ENCODE data around the gene NHS.
"Not testable (repeated sequence)": the region's sequence is repeated elsewhere in the genome, so short reads cannot be mapped to it uniquely, and the experiment has no call there.

The NHS gene

DNA sequence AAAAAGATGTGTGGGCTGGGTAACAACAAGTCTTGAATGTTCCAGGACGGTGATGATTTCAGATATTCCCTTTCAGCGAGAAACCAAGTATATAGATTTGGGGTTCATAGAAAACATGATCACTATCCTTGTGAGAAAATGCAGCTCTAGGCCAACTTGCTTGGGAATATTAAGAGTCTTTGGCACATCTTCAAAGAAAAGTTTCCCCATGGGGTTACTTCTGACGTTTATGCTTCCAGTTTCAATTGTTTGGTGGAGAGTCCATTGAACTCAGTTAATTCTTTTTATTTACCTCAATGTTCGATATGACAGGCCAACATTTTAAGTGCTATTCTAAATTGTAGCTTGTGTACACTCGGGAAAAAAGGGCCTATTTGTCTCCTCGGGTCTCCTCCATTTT is 126.7 kb downstream of the NHS start:
- DNase-seq: no peak

DNA sequence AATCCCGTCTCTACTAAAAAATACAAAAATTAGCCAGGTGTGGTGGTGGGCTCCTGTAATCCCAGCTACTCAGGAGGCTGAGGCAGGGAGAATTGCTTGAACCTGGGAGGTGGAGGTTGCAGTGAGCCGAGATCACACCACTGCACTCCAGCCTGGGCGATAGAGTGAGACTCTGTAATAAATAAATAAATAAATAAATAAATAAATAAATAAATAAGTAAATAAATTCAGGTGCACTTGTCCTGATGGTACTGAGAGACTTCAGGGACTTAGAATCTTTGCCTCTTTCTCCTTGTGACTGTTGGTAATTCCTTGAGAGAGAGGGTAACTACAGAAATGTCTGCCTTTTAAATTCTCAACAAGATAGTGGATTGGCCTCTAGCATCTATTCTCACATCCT is 131.4 kb downstream of the NHS start:
- DNase-seq: not testable (repeated sequence)

DNA sequence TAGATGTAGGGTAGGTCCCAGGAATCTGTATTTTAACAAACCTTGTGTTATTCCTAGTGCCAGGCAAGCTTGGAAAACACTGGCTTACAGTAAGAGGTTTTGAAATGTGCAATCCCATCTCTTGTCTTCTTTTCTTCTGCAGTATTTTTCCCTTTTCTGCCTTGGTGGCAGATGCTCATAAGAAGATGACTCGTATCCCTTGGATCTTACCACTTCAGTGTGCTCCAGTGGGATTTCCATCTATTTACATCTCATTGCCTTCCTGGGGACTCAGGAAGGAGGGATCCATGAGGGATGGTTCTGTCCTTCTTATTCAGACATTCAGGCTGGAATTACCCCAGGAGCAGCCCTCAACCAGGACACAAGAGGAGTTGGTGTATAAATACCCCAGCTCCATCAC is 136.6 kb downstream of the NHS start:
- no peak for DNase-seq

DNA sequence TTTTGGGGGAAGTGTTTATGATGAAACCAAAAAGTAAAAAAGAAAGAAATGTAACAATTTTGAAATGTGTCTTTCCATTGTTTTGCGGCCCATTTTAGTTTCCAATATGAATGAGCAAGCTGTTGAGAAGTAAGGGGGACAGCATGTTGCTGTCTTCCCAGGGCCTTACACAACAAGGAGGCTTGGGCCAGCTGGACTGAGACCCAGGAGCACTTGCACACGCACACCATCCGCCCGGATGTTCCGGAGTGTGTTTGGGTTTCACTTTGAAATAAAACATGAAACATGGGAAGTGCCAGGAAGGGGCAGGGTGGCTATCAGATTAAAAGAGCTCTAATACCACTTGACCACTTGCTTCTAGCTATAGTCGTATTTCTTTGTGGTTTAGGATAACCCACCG is 144.4 kb downstream of the NHS start:
- no peak for DNase-seq

DNA sequence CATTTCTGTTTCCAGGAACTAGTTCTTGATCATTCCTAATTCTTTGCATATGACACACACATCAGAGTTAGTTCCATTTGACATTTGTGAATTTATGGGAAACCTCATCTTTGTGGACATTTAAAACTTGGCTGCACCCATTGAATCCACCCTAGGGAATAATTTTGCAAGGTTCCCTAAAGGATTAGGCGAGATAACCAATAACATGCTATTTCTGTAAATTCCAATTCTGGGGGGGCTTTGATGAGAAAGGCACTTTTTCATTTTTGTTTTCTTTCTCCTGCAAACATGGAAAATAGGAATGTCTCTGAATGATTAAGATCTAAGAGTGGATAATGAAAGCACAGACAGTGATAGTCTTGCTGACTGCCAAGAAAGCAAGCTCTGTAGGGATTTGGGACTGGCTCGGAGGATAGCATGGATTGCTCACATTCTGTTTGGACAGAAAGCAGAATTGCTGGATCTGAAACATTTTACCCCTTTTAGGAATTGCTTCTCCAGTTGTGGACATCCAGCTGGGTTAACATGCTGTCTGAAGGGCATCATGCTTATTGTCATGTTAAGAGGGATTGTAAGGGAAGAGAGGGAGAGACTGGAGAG is 145.1 kb downstream of the NHS start:
- DNase-seq: no peak

DNA sequence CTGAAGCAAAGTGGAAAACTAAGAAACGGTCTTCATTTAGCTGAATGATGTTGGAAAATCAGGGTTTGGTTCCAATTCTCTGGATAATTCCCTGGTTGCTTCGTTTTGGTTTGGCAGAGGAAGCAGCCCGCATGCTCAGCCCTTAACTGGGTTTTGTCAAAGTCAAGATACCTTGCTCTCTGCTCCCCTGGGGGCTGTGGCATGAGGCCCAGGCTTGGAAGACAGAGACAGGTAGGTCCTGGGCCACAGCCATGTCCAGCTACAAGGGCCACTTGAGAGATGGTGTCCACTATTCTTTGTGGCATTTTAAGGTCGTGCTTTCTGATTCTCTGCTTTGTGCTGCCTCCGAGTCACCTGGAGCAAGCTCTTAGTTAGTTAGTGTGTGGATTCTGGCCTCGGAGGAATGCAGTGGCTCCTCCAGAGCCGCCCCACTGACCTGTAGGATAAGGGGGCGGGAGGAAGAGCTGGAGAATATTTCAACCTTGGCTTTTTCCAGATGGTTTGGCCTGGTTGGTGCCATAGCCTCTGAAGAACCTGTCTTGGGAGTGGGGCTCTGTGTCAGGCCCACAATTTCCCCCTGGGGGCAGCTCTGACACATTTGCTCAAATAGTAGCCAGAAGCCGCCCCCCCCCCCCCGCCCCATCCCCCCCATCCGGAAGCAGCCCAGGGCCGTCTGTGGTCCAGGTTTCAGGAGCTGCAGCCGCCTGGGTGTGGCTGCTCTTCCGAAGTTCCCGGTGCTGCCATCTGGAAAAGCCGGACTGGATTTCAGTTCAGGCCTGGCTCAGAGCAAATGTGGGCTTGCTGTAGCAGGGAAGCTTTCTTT is 147.1 kb downstream of the NHS start:
- DNase-seq: no peak

DNA sequence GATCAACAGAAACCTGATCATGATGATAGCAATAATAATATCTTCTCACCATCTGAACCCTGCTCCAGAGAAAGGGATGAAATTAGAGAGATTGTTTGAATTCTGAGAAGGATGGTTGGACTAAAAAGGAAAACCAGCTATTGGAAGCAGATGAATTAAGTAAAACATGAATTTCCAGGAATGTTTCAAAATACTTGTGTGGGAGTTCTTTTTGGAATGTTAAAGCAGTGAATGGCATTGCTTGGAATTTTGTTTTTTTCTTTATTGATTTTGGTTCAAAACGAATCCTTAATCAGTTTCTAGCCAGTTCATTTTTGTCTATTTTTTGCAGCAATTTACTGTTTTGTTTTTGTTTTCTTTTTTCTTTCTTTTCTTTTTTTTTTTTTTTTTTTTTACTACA is 150.3 kb downstream of the NHS start:
- no peak for DNase-seq

DNA sequence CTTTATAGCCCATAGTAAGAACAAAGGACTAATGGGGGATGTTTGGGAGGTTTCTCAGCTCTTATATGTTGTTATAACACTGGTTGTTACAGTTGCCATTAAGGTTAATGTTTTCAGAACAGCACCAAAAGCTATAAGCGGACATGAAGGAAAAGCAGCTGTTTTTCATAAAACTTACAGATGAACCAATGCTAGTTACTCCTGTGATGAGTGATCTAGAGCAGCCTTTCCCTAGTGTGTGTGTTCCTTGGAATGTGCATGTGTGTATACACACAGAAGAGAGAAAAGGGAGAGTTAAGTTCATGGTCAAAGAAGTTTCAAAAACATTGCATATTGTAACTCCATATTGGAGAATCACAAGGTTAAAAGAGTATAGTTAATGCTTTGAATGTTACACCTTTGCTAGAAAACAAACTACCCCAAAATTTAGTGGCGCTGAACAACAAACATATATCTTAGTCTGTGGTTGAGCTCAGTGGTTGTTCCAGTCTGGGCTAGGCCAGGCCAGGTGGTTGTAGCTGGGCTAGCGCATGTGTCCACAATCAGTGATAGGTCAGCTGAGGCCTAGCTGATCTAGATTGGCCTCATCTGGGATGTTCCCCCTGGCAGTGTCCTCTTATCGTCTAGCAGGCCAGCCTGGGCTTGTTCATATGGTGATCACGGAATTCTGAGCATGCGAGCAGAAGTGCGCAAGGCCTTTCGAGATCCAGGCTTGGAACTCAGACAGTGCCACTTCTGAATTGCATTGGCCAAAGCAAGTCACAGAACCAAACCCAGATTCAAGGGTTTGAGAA is 151.0 kb downstream of the NHS start:
- no peak for DNase-seq

DNA sequence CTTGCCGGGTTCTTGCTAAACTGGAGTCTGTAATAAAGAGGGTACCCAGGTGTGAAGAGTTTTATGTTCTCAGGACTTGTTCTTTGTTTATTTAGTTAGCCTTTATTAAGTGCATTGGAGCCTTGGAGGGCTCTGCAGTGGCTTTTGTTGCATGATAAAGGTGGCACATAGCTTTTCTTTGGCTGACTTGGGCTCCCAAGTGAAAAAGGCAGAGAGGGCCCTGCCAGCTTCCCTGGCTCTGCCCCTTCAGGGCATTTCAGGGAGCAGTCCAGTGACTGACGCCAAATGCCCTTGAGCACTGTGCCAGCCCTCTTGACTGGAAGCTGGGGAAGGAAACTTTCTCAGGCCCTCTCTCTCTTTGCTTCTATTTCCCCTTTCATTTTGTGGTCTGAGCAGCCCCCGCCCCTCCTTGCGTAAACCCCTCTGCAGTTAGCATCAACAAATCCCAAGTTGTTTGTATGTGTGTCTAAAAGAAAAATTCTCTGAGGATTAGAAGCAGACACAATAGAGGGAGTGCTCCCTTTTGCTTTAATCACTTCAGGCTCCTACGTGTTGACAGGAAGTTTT is 152.2 kb downstream of the NHS start:
- no peak for DNase-seq

DNA sequence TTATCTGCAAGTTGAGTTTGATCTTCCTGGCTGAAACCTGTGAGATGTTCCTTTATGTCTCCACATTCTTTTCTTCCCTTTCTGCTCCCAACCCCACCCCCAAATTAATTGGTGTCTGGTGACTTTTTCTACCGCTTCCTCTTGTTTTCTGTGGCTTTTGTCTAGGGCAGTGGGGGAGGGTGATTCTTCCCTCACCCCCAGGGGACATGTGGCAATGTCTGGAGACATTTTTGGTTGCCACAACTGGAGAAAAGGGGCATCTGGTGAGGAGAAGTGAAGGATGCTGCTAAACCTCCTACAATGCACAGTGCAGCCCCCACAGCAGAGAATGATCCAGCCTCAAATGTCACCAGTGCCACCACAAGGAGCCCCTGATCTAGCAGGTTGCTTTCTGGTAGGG is 152.9 kb downstream of the NHS start:
- DNase-seq: no peak

DNA sequence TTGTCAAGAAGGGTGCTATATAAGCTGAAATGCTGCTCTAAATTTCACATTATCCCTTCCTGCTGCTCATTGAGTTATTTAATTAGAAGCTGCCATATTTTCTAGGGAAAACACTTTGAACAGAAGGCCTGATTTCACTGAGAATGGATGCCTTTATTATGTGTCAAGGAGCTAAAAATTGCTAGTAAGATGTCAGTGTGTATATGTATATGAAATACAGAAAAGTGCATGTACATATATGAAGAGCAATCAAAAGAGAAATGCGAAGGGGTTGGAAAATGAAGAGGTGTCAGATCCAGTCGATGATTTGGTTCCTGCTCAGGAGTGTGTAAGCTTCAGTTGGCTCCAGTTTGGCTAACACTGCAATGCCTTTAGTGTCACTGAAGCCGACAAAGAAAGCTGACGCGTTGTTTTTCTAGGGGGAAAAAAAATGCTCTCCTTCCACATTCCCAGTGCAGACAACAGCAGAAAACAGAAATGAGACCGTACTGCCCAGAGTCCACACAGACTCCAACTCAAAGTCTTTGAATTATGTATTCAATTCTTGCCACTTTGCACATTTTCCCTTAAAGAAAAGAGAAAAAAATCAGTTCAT is 154.2 kb downstream of the NHS start:
- DNase-seq: no peak

DNA sequence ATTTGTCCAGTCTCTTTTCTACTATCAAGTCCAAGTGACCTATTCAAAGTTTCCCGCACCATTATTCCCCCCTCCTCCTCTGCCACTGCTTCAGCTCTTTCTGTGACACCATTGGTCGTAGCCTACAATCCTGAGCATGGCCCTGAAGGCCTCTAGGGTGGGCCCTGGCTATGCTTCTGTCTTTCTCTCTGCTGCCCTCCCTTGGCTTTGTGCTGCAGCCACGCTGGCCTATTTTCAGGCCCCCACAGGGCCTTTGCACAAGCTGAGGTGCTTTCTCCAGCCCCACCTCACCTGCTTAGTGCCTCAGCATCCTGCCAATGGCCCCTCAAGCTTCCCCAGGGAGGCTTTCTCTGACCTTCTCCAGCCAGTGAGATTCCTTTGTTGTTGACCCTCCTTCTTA is 156.5 kb downstream of the NHS start:
- no peak for DNase-seq

DNA sequence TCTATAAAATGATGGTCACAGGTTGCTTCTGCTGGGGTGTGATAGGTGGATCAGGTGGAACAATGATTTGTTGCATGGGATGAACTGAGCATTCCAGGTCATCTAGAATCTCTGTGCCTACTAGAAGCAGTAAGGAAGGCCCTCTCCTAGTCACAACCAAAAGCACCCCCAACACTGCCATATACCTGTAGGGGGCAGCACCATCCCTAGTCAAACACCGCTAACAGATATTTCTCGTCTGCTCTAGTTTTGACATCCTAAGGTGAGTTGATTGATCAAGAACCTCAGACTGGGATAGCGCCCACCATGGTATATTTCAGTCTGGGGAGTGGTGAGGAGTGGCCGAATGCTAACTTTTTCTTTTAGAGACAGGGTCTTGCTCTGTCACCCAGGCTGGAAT is 160.2 kb downstream of the NHS start:
- no peak for DNase-seq

DNA sequence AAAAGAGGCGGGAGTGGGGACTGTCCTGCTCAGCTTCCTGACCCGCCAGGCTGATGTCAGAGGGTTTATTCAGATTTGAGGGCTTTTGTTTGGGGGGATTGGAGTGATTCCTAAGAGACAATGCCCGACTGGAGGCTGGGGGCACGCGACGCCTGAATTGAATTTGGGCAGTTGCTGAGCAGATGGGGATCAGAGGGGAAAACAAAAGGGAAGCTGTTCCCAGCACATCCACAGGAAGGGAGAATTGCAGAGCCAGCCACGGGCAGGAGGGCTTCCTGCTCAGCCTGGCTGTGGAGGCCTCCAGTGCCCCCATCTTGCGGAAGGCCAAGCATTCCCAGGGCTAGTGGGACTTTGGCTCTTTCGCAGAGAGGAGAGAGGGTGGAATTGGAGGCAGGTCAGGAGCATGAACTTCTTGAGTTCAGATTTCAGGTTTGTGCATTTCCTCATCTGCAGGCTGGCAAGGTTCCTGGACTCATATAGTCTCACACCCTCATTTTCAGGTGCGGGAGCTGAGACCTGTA is 162.8 kb downstream of the NHS start:
- DNase-seq: no peak

DNA sequence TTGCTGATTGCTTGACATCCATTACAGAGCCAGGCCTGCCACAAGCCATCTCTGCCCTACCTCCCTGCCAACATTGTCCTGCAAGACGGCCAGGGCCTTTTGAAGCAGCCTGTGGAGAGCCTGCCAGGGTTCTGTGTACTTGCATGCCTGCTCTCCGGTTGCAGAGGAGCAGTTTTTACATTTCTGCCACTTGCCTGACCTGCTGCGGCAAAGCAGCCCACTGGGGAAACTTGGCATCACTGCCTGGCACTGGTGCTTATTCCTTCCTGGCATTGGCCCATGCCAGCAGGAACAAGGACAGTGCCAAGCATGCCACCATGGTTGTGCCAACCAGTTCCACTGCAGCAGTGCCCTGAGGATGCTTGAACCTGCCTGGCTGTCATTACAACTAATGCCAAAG is 167.1 kb downstream of the NHS start:
- no peak for DNase-seq

DNA sequence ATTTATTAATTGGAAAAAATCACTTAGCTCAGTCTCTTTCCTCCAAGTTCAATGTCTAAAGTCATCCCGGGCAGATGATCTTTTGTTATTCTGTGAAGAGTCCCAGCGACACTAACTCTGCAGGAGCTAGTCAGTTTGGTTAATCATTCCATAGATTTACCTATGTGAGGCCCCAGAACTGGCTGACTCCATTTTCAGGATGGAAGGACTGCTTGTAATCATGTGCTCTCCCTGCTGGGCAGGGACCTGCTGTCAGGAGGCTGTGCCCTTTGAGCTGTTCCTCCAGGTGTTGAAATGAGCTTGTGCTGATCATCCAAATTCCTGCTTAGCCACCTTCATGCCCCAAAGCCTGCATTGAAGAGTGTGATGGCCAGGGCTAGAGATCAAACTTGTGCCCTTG is 169.8 kb downstream of the NHS start:
- DNase-seq: no peak

DNA sequence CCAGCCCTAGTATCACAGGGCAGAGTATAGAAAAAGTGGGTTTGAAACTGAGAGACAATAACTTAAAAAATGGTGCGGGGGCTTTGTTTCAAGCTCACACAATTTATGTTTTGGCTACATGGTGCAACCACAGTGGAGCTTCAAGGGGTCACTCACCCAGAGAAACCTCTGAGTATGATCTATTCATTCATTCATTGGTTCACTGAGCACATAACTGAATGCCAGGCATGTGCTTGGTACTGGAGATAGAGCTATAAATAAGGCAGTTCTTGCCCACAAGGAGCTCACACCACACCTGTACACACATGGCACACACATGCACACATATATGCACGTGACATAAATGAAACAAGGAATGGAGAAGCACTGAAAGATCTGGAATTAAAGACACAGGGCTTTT is 171.4 kb downstream of the NHS start:
- DNase-seq: no peak

DNA sequence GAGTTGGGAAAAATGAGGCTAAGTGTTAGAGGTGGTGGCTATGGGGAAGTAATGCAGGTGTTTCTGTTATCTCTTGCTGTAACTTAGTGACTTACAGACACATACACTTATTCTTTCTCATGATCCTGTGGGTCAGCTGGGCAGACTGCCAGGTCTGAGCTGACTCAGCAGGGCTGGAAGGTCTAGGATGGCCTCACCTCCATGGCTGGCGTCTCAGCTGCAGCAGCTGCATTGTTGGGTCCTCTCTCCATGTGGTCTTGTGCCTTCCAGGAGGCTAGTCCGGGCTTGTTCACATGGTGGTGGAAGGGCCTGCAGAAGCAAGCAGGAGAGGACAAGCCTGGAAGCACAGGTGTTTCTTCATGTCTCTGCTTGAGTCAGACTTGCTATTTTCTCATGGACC is 172.7 kb downstream of the NHS start:
- no peak for DNase-seq

DNA sequence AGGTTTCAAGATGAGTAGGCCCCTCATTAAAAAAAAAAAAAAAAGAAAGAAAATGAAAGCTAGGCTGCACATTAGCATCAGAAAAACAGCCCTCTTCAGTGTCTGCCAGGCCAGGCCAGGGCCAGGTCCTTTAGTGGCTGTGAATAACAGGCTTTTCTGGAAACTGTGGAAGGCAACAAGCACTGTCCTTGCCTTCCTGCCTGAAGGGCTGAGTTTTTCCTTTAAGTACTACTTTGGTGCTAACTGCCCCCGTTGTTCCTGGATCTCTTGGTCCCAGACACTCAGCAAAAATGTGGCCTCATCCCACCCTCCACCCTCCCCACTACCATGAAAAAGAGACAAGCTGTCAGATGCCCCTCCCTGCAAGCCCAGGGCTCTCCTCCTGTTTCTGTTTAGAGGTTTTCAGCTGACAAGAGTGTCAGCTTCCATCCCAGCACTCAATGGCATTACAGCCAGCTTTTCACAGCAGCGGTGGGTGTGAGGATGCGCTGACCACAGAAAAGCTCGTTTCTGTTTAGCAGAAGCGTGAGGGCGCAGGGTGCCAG is 174.2 kb downstream of the NHS start:
- no peak for DNase-seq

DNA sequence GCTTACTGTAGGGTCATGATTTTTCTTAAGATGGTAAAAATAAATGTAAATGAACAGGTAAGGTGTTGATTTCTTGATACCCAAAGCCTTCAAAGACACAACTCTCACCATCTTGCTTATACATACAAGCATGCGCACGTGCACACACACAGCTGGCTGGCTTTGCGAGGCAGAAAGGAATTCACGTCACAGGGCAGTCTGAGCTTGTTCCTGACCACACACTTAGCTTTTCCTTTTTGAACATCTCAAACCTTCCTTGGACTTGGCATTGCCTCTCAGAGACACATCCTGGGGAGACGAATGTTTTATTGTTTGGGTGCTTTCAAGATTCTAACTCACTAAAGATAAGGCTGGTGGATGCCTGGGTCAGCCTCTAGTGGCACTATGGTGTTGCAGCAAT is 175.0 kb downstream of the NHS start:
- no peak for DNase-seq

DNA sequence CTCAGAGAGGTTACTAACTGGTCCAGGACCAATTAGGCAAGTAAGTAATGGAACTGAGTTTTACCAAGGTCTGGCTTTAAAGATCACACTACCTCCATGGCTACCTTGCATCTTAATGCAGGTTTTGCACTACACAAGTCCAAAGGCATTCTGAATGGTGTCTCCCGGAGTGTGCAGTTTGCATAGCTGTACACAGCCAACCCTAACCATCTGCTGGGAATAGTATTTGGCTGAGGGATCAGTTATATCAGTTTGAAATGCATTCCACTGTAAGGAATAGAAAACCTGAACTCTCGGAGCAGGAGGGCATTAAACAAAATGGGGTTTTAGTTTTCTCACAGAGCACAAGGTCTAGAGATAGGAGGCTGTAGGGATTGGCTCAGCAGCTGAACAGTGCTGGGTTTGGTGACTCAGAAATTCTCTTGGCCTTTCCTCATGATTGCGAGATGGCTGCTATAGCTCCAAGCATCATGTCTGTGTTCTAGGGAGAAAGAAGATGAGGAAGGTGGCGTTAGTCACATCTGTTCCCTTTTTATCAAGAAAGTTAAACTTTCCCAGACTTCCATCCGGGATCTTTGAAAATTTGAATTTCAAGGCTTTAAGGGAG is 177.1 kb downstream of the NHS start:
- DNase-seq: no peak

DNA sequence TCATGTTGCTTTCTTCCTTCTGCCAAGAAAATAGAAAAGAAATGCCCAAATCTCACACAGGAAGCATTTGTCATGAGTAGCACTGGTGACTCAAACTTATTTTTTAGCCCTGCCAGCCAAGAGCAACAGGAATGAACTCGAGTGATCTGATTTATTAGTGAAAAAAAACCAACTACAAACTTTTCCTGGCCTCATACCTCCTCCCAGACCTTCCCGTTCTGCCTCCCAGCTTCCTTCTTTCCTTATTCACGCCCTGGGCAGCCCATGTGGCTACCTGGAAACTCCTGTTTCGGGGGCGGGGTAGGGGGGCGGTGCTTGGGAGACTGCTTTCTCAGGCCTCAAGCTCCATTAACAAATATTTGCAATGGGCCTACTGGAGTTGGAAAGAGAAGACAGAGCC is 178.5 kb downstream of the NHS start:
- no peak for DNase-seq
